ENCODE data around the gene GALNT7. TPM values are rescaled to one million over a fixed set of nuclear protein-coding genes. Genes with fewer than 3 reads are reported as not detected.

The GALNT7 gene
- total and polyA plus RNA-seq, 10 of the 15 experiments (the other 5 are each of a cell fraction or from before 2014, with no cell fraction given) = 14.2 to 33.2 (median 28.9) TPM

DNA sequence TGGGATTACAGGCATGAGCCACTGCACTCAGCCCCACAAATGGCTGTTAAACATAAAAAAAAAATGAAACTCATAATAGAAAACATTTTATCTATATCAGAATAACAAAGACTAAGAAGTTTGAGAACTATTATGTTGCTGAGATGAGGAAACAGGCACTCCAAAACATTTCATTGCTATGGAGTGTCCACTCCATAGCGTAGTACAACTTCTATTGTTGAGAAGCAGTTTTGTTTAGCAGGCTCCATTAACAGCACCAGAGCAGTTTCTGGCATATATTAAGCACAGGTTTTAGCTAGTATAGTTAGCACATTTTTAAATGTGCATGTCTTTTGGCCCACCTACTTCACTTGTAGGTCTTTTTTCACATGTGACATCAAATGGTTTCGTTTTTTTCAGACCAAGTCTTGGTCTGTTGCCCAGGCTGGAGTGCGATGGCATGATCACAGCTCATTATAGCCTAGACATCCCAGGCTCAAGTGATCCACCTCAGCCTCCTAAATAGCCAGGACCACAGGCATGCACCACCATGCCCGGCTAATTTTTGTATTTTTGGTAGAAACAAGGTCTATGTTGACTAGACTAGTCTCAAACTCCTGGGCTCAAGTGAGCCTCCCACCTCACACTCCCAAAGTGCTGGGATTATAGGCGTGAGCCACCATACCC is 159.8 kb downstream of the GALNT7 start (continued):
- TF ChIP-seq, protein P1, sequence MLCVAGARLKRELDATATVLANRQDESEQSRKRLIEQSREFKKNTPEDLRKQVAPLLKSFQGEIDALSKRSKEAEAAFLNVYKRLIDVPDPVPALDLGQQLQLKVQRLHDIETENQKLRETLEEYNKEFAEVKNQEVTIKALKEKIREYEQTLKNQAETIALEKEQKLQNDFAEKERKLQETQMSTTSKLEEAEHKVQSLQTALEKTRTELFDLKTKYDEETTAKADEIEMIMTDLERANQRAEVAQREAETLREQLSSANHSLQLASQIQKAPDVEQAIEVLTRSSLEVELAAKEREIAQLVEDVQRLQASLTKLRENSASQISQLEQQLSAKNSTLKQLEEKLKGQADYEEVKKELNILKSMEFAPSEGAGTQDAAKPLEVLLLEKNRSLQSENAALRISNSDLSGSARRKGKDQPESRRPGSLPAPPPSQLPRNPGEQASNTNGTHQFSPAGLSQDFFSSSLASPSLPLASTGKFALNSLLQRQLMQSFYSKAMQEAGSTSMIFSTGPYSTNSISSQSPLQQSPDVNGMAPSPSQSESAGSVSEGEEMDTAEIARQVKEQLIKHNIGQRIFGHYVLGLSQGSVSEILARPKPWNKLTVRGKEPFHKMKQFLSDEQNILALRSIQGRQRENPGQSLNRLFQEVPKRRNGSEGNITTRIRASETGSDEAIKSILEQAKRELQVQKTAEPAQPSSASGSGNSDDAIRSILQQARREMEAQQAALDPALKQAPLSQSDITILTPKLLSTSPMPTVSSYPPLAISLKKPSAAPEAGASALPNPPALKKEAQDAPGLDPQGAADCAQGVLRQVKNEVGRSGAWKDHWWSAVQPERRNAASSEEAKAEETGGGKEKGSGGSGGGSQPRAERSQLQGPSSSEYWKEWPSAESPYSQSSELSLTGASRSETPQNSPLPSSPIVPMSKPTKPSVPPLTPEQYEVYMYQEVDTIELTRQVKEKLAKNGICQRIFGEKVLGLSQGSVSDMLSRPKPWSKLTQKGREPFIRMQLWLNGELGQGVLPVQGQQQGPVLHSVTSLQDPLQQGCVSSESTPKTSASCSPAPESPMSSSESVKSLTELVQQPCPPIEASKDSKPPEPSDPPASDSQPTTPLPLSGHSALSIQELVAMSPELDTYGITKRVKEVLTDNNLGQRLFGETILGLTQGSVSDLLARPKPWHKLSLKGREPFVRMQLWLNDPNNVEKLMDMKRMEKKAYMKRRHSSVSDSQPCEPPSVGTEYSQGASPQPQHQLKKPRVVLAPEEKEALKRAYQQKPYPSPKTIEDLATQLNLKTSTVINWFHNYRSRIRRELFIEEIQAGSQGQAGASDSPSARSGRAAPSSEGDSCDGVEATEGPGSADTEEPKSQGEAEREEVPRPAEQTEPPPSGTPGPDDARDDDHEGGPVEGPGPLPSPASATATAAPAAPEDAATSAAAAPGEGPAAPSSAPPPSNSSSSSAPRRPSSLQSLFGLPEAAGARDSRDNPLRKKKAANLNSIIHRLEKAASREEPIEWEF (IDR thresholded peaks at IDR 0.05; ENCODE audit: insufficient replicate concordance, low read depth, low read length) = no peak
- TF ChIP-seq SRF (IDR thresholded peaks at IDR 0.05; ENCODE audit: low read depth in 2 of 2, low read length in 2 of 2) (no peak), FOXK2 (IDR thresholded peaks at IDR 0.05) (no peak), ZNF217 (IDR thresholded peaks at IDR 0.05) (no peak), CBX5 (IDR thresholded peaks at IDR 0.05; ENCODE audit: low read depth) (no peak), KAT2A (conservative IDR thresholded peaks at IDR 0.05; ENCODE audit: control insufficient read depth, low read depth, low read length) (no peak), ESRRA (IDR thresholded peaks at IDR 0.05; ENCODE audit: low read length) (no peak), SREBF2 (IDR thresholded peaks at IDR 0.05; ENCODE audit: low read length) (no peak), HDGF (IDR thresholded peaks at IDR 0.05) (no peak), FOS (IDR thresholded peaks at IDR 0.05; ENCODE audit: borderline replicate concordance, extremely low read depth, insufficient read length) (no peak)
- TF ChIP-seq, protein P2, sequence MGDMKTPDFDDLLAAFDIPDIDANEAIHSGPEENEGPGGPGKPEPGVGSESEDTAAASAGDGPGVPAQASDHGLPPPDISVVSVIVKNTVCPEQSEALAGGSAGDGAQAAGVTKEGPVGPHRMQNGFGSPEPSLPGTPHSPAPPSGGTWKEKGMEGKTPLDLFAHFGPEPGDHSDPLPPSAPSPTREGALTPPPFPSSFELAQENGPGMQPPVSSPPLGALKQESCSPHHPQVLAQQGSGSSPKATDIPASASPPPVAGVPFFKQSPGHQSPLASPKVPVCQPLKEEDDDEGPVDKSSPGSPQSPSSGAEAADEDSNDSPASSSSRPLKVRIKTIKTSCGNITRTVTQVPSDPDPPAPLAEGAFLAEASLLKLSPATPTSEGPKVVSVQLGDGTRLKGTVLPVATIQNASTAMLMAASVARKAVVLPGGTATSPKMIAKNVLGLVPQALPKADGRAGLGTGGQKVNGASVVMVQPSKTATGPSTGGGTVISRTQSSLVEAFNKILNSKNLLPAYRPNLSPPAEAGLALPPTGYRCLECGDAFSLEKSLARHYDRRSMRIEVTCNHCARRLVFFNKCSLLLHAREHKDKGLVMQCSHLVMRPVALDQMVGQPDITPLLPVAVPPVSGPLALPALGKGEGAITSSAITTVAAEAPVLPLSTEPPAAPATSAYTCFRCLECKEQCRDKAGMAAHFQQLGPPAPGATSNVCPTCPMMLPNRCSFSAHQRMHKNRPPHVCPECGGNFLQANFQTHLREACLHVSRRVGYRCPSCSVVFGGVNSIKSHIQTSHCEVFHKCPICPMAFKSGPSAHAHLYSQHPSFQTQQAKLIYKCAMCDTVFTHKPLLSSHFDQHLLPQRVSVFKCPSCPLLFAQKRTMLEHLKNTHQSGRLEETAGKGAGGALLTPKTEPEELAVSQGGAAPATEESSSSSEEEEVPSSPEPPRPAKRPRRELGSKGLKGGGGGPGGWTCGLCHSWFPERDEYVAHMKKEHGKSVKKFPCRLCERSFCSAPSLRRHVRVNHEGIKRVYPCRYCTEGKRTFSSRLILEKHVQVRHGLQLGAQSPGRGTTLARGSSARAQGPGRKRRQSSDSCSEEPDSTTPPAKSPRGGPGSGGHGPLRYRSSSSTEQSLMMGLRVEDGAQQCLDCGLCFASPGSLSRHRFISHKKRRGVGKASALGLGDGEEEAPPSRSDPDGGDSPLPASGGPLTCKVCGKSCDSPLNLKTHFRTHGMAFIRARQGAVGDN (IDR thresholded peaks at IDR 0.05) = no peak
- TF ChIP-seq, protein P3, sequence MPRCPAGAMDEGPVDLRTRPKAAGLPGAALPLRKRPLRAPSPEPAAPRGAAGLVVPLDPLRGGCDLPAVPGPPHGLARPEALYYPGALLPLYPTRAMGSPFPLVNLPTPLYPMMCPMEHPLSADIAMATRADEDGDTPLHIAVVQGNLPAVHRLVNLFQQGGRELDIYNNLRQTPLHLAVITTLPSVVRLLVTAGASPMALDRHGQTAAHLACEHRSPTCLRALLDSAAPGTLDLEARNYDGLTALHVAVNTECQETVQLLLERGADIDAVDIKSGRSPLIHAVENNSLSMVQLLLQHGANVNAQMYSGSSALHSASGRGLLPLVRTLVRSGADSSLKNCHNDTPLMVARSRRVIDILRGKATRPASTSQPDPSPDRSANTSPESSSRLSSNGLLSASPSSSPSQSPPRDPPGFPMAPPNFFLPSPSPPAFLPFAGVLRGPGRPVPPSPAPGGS (IDR thresholded peaks at IDR 0.05; ENCODE audit: borderline replicate concordance, insufficient read depth, low read depth, low read length, poor library complexity, severe bottlenecking) = no peak

Data from GM12878 (cell line).